COR-L47 (cell line): ENCODE data around the gene SERINC2.
"Not testable (repeated sequence)": the region's sequence is repeated elsewhere in the genome, so short reads cannot be mapped to it uniquely, and the experiment has no call there.

Source experiments
- DNase-seq: peaks from one replicate; lab custom pipeline; 2025; lab: John Stamatoyannopoulos, UW

Gene SERINC2

DNA sequence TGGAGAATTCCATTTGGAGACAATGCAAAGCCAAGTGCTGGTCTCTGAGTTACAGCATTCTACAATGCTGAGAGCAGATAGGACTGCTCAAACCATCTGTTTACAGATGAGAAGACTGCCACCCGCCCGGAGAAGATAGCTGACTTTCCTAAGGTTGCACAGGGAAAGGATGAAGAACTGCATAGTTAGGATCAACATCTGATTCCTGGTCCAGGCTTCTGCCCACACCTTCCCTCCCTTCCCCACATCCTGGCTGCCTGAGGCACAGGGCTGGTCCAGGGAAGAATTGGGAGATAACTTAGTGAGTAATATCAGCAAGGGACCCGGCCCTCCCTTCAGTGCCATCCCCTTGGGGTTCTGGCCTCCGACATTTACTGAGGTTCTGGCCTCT is 2.0 kb downstream of the SERINC2 start:
- DNase-seq = no peak

DNA sequence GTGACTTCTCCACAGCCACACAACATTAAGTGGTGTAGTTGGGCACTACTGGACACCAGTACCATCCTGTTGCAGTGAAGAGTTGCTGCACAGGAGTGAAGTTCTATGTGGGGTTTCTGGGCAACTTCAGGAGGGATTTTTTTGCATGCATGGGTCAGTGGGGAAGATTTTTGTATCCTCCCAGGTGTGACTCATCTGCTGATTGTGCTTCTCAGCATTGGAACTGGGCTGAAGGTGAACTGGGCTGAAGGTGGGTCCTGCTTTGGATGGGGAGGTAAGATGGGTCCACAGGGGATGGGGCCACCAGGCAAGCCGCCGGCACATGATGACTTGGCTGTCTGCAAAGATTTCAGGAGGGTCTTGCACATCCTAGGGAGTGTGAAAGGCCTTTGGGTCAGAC is 2.6 kb downstream of the SERINC2 start:
- no peak for DNase-seq

DNA sequence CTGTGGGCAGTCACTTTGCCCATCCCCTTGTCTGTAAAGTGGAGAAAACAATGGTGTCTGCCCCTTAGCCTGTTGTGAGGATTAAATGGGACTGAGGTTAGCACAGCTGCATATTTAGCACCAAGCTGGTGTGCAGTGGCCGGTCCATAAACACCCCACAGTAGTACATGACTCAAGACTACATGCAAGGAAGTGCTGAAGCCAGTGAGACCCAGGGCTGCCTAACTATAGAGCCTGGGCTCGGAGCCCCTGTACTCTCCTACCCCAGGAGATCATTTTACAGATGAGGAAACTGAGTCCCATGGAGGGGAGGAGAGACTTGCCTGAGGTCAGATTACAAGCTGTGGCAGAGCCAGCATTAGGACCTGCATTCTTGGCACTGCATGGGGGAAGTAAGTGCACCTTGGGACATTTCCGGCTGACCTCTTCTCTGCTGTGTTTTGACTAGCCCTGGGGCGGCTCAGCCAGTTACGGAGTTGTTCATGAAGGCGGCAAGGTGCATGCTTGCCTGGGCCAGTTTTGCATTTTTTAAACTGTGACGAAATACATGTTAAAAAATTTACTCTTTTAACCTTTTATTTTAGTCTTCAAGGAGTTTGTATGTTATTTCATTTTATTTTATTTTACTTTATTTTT is 3.2 kb downstream of the SERINC2 start:
- DNase-seq = no peak

DNA sequence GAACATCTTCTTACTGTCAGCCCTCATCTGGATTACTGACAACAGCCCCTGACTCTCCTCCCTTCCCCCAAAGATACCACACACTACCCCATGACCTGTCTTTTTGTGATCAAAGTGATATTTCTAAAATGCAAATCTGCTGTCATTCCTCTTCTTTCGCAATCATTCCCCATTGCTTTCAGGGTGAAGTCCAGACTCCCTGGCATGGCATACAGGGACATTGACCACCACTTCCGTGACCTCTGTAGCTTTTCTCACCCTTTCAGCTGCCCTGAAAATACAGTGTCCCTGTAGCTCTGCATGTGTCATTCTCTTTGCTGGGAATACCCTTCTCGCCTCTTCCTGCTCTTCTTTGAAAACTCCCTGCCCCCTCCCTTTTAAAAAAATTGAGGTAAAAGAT is 4.1 kb downstream of the SERINC2 start:
- no peak for DNase-seq

DNA sequence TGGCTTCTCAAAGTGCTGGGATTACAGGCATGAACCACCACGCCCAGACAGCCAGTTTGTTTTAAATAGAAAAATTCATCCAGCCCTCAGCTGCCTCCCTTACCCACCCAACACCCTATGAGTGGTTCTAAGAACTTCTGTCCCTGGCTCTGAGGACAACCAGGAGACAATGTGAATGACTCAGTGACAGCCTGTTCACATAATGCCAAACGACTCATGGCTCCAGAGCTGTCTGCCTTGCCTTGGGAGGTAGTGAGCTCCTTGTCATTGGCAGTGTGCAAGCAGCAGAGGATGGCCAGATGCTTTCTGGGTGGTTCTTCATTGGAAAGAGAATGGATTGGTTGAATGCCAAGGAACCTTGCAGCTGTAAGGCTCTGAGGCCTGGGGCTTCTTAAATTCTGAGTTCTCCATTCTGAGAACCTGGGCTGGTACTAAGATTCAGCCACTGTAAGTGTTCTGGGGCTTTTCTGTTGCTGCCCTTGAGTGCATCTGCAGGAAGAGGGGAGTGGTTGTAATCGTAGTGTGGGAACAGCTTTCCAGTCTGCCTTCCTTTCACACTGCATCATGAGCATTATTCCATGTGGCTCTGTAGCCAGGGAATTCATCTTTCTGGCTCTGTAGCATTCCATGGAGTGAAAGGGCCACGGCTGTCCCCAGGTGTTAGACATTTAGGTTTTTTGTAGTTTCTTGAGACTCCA is 5.8 kb downstream of the SERINC2 start:
- DNase-seq = no peak

DNA sequence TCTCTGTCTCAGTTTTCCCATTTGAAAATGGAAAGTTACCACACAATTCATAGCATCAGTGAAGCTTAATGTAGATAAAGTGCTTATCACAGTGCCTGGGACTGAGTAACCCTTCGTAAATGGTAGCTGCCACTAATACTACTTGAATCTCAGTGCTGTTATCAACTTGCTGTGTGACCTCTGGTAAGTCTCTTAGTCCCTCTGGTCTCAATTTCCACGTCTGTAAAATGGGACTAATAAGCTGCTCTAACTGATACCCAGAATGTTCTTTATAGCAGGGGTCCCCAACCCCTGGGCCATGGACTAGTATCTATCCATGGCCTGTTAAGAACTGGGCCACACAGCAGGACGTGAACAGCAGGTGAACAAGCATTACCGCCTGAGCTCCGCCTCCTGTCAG is 7.7 kb downstream of the SERINC2 start:
- no peak for DNase-seq

DNA sequence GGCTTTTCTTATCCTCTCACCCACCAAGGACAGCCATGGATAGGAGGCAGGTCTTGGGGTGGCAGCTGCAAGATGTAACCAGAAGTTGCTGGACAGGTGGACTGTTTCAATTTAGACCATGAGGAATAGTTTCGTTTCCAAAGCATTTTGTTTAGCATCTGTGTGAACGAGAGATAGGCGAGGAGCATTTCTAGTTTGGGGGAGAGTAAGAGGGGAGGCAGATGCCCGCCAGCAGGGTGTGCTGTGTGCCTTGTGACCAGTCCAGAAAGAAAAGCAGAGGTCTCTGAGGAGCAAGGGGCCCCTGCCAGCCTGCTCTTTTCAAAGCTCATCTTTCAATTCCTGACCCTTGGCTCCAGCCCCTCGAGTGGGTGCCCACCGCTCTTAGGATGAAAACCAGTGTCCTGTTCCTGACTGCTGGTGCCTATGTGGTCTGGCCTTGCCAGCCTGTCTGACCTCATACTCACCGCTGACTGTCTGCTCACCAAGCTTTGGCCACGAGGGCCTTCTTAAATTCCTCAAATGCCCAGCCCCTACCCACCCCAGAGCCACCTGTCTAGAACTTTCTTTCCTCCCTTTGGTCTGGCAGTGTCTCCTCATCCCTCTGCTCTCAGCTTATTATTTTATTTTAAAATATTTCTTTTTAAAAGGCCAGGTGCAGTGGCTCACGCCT is 8.5 kb downstream of the SERINC2 start:
- no peak for DNase-seq

DNA sequence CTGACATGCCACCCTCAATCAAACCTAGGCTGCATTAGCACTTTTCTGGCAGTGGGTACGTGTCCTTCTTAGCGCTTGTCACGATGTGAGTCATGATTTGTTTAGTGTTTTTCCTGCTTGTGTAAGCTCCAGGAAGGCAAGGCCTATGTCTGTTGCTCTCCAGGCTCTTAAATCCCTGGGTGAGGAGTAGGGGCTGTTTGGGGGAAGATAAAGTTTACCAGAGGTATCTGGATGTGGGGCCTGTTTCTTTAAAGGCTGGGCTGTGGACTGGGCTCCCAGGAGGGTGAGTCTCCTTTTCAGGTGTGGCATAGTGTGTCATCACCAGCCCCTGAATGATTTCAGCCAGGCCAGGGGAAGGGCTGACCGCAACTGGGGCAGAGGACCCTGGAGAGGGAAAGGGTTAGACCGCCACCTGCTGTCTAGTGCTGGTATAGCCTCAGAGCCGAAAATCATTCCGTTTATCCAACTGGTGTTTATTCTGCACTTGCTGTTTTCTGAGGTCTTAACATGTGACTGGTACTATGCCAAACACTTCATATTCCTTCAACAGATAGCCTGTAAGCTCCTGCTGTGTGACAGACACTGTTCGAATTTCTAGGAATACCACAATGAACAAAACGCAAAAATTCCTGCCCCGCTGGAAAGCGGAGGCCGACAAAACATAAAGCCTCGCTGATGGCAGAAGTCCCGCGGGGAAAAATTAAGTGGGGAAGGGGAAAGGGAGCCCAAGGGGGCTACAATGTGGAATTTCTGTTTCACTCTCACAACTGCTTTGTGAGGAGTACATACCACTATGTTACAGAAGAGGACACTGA is 9.7 kb downstream of the SERINC2 start:
- DNase-seq = peak; percentile 31

DNA sequence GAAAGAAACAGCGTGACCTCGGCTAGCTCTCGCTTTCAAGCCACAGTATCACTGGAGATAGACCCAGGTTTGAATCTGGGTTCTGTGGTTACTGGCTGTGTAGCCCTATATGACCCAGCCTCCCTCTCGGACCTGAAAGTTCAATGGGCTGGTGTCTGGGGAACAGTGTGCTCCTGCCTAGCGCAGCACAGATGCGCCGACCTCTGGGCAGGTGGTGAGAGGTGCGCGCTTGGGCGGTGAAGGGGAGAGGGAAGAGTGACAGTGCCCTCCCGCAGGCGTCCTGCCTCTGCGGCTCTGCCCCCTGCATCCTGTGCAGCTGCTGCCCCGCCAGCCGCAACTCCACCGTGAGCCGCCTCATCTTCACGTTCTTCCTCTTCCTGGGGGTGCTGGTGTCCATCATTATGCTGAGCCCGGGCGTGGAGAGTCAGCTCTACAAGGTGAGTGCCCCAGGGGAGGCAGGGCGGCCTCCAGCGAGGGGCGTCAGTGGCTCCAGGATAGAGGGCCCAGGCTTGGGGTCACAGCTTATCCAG is 10.5 kb downstream of the SERINC2 start:
- no peak for DNase-seq

DNA sequence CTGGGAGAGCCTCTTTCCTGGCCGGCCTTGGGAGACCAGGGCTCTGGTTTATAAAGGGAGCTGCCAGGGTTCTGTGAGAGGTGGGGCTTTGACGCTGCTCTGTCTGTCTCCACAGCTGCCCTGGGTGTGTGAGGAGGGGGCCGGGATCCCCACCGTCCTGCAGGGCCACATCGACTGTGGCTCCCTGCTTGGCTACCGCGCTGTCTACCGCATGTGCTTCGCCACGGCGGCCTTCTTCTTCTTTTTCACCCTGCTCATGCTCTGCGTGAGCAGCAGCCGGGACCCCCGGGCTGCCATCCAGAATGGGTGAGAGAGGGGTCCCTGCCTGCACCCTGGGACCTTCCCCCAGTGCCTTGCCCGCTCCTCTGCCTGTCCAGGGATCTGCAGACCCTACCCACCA is 11.6 kb downstream of the SERINC2 start:
- DNase-seq = no peak

DNA sequence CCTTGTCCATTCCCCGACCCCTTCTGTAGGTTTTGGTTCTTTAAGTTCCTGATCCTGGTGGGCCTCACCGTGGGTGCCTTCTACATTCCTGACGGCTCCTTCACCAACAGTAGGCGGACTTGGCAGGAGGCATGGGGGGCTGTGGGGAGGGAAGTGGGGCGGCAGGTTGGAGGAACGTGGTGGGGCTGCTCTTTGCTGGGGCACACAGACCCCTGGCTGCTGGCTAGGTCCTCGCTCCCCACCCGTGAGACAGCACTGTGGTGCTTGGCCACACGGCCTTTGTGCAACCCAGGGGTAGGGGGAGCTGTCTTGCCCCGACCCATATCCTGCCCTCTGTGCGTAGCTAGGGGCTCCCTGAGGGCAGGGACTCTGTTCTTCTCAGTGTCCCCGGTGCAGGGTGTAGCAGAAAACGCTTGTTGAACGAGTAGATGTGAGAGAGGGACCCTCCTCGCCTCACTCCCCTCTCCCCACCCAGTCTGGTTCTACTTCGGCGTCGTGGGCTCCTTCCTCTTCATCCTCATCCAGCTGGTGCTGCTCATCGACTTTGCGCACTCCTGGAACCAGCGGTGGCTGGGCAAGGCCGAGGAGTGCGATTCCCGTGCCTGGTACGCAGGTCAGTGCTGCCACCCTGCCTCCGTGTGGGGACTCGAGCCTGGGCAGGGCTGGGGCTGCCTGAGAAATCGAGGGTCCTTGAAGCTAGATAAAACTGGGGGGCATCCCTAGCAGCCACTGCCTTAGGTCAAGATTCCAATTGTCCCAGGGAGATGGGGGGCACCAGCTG is 12.5 kb downstream of the SERINC2 start:
- no peak for DNase-seq

DNA sequence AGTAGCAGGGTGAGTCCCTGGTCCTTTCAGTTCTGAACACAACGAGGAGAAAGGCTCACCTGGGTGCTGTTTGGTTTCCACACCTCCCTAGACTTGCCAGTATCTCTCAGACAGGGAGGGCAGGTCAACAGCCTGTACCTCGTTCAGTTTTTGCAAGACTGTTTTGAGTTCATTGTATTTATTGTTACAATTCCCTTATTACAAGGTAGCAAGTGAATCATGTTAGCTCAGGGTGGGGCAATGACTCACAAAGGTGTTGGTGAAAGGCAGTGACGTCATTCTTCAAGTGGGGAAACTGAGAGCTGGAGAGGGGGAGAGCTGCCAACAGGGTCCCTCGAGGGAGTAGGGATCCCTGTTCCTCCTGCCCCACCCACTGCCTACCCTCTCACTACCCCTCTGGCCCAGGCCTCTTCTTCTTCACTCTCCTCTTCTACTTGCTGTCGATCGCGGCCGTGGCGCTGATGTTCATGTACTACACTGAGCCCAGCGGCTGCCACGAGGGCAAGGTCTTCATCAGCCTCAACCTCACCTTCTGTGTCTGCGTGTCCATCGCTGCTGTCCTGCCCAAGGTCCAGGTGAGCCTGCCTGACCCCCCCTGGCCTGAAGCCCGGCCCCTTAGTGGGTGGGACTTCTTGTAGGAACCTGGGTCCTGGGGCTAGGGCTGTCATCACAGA is 13.4 kb downstream of the SERINC2 start:
- DNase-seq = no peak

DNA sequence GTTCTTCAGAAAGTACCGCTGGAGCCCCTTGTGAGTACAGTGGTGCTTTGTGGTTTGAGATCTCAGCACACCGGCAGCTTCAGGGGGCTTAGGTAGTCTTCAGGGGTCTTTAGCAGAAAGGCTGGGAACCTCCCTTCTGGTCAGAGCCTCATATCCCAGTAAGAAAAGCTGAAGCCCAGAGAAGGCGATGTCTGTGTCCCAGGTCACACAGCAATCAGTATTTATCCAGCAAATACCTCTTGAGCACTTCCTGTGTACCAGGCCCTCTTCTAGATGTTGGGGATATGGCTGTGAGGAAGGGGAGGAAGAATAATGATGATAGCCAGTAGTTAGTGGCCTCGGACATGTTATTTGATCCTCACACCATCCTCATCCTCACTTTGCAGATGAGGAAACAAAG is 14.3 kb downstream of the SERINC2 start:
- DNase-seq = no peak

DNA sequence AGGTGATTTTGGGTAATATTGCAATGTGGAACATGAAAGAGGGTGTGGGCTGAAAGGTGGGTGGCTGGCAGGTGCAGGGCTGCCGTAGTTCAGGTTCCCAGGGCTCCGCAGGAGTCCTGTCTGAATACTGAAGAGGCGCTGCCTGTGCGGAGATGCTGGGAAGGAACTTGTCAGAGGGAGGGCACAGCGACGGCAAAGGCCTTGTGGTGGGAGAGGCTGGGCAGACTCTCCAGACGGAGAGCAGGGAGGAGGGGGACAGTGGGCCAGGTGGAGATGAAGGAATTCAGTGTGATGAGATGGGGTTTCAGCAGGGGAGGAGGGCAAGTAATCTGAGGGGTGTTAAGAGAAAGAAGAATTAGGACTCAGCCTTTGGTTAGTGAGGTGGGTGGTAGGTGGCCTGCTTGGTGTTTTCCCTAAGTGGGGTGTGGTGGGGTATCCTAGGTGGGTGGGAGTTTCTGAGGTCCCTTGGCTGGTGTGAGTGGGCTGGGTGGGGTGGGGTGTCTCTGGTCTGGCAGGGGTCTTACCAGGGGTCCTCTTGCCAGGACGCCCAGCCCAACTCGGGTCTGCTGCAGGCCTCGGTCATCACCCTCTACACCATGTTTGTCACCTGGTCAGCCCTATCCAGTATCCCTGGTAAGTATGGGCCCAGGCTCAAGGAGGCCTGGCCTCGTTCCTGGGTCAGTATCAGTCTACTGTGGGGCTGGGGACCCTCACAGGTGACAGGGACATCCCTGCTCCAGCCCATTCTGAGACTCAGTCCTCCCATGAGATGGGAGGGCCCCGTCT is 15.6 kb downstream of the SERINC2 start:
- DNase-seq = no peak

DNA sequence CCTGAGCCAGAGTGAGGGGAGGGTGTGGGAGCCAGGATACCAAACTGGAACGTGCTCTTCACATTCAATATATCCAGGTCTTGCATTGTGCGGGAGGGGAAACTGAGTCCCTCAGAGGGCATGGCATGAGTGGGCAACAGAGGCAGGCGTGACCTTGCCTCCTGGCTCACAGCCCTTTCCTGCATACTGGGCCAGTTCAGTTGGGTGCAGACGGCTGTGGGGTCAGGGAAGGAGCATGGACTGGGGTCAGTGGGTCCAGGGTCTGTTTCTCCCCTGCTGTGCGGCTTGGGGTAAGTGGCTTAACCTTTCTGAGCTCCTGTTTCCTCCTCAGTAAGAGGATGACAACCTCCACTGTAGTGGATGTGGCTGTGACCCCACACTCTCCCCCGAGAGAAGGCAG is 16.6 kb downstream of the SERINC2 start:
- no peak for DNase-seq

DNA sequence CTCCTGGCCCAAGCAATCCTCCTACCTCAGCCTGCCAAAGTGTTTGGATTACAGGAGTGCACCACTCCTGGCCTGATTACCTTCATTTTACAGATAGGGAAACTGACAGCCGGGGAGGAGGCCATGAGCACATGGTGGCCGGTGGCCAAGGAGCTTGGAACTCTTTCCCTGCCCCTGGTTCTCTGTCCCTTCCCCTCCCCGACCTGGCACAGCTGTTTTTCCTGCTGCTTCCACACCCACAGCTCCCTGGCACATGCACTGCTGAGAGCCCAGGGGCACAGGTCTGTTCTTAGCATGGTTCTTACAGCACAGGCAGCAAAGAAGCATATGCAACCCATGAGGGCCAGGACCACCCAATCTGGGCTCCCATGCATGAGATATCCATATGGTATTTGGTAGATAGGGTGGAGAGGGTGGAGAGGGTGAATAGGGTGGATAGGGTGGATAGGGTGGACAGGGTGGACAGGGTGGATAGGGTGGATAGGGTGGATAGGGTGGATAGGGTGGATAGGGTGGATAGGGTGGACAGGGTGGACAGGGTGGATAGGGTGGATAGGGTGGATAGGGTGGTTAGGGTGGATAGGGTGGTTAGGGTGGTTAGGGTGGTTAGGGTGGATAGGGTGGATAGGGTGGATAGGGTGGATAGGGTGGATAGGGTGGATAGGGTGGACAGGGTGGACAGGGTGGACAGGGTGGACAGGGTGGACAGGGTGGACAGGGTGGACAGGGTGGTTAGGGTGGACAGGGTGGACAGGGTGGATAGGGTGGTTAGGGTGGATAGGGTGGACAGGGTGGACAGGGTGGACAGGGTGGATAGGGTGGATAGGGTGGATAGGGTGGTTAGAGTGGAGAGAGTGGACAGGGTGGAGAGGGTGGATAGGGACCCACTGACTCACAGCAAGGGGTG is 18.6 kb downstream of the SERINC2 start:
- DNase-seq = not testable (repeated sequence)

DNA sequence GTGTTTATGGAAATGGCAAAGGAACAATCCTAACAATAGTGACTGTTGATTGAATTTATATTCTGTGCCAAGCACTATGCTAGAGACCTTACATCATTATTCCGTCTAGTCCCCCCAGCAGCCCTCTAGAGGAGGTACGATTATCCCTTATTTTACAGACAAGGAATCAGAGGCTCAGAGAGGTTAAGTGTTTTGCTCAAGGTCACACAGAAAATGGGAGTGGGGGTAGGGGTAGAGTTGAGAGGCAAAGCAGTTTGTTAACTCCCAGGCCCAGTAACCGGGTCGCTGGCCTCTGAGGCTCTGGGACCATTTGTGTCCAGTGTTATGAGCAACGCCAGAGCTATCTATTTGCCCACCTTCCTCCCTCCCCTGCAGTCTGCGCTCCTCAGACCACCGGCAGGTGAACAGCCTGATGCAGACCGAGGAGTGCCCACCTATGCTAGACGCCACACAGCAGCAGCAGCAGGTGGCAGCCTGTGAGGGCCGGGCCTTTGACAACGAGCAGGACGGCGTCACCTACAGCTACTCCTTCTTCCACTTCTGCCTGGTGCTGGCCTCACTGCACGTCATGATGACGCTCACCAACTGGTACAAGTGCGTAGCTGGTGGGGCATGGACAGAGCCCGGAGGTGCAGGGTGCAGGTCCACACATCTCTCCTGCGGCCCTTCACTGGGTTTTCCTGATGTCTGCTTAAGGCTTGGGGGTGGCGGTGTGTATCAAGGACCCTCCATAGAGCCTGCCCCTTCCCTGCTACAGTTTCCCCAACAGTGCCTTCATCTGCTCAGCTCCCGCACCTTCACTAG is 19.8 kb downstream of the SERINC2 start:
- no peak for DNase-seq

DNA sequence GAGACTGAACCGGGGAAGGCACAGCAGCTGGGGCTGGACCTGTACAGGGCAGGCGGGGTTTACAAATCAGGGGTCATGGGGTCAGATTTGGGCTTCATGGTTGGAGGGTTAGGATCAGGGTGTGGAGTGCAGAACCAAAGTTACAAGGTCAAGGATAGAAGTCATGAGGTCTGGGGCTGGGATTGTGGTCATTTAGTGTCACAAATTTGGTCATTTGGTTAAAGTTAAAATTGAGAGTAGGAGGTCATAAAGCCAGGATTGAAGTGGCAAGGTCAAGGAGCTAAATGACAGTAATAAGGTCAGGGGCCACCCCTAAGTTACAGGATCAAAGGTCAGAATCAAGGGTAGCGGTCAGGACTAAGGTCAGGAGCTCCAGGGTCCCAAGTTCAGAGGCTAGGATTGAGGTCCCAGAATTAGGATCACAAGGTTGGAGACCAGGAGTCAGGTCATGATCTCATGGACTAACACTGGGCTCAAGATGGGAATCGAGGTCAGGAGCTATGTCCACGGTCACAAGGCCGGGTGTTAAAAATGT is 20.4 kb downstream of the SERINC2 start:
- no peak for DNase-seq
